Measurements from ENCODE around the gene ZNF248. TPM values are rescaled to one million over a fixed set of nuclear protein-coding genes. Genes with fewer than 3 reads are reported as not detected.
A peak's percentile ranks its signal among the peaks of the same experiment; 100 is the strongest.
"Not testable (repeated sequence)": the region's sequence is repeated elsewhere in the genome, so short reads cannot be mapped to it uniquely, and the experiment has no call there.

ZNF248 gene
- total RNA-seq = 67.4 TPM

GRCh38 chr10:37857287-37858211 is at the start of gene ZNF248:
Gene ZNF248, minus strand, starts transcription at chr10:37857610. Its CDS starts 1,300 bp downstream, at chr10:37856310.
- peak; percentile 95 for DNase-seq

GRCh38 chr10:37906382-37906781 is 49.0 kb upstream of the ZNF248 start:
- DNase-seq = no peak

- DNase-seq = no peak
These were observed 39.0 kb upstream of the ZNF248 start for GRCh38 chr10:37896436-37896835.

GRCh38 chr10:37895674-37896073 is 38.3 kb upstream of the ZNF248 start:
- DNase-seq = no peak

- no peak for DNase-seq
These were observed 28.4 kb upstream of the ZNF248 start for GRCh38 chr10:37885850-37886249.

- DNase-seq = no peak
These were observed 15.5 kb upstream of the ZNF248 start for GRCh38 chr10:37872955-37873354.

- DNase-seq = no peak
These were observed 14.9 kb upstream of the ZNF248 start for GRCh38 chr10:37872283-37872682.

GRCh38 chr10:37871568-37872251 is 14.3 kb upstream of the ZNF248 start:
- DNase-seq = no peak

GRCh38 chr10:37871143-37871542 is 13.7 kb upstream of the ZNF248 start:
- DNase-seq = no peak

- DNase-seq = no peak
These were observed 11.4 kb upstream of the ZNF248 start for GRCh38 chr10:37868796-37869195.

- DNase-seq = no peak
These were observed 8.8 kb upstream of the ZNF248 start for GRCh38 chr10:37865957-37866803.

- DNase-seq = no peak
These were observed 7.9 kb upstream of the ZNF248 start for GRCh38 chr10:37865264-37865663.

- no peak for DNase-seq
These were observed 3.2 kb upstream of the ZNF248 start for GRCh38 chr10:37860494-37861190.

- DNase-seq = not testable (repeated sequence)
These were observed 1.9 kb upstream of the ZNF248 start for GRCh38 chr10:37859270-37859669.

- DNase-seq = no peak
These were observed 526 bp downstream of the ZNF248 start for GRCh38 chr10:37856881-37857286.

- no peak for DNase-seq
These were observed 1.8 kb downstream of the ZNF248 start for GRCh38 chr10:37855636-37856035.

GRCh38 chr10:37854626-37855025 is 2.8 kb downstream of the ZNF248 start:
- no peak for DNase-seq

GRCh38 chr10:37844644-37845043 is 12.8 kb downstream of the ZNF248 start:
- no peak for DNase-seq

GRCh38 chr10:37839243-37839642 is 18.2 kb downstream of the ZNF248 start:
- DNase-seq = no peak

- no peak for DNase-seq
These were observed 25.7 kb downstream of the ZNF248 start for GRCh38 chr10:37831495-37832333.

- DNase-seq = no peak
These were observed 30.6 kb downstream of the ZNF248 start for GRCh38 chr10:37826806-37827205.
